BLaER1 treated with 17β-estradiol and CSF1 and Interleukin-3, amounts not matched to agents 10 nM and 100 nM (cell line): ENCODE results near the gene ITFG2.

Experiments
- H3K27ac ChIP-seq, 11 experiments: shearing (Covaris generic); formaldehyde crosslinking; 2 replicates each; pipeline ENCODE4 v1.8.1; 2022
- H3K27me3 ChIP-seq, 11 experiments: shearing (Covaris generic); formaldehyde crosslinking; 2 replicates each; pipeline ENCODE4 v1.8.1; 2022
- H3K36me3 ChIP-seq, 11 experiments: shearing (Covaris generic); formaldehyde crosslinking; 2 replicates each; pipeline ENCODE4 v1.8.1; 2022
- H3K4me1 ChIP-seq, 10 experiments: shearing (Covaris generic); formaldehyde crosslinking; 2 replicates each; pipeline ENCODE4 v1.8.1; 2022
- H3K4me2 ChIP-seq, 11 experiments: shearing (Covaris generic); formaldehyde crosslinking; 2 replicates each; pipeline ENCODE4 v1.8.1; 2022
- H3K4me3 ChIP-seq, 10 experiments: shearing (Covaris generic); formaldehyde crosslinking; 2 replicates each; pipeline ENCODE4 v1.8.1; 2022
- H3K9ac ChIP-seq, 11 experiments: shearing (Covaris generic); formaldehyde crosslinking; 2 replicates each; pipeline ENCODE4 v1.8.1; 2022
- H3K9me3 ChIP-seq, 11 experiments: shearing (Covaris generic); formaldehyde crosslinking; replicated peaks in 1 of 11; 2 replicates each; pipeline ENCODE4 v1.8.1; 2022
- H4K20me1 ChIP-seq, 11 experiments: shearing (Covaris generic); formaldehyde crosslinking; 2 replicates each; pipeline ENCODE4 v1.8.1; 2022
- Cebpa-rat ChIP-seq, 11 experiments: shearing (Covaris generic); IDR thresholded peaks; 2 replicates each; pipeline ENCODE4 v1.8.1; 2022

The ITFG2 gene

DNA sequence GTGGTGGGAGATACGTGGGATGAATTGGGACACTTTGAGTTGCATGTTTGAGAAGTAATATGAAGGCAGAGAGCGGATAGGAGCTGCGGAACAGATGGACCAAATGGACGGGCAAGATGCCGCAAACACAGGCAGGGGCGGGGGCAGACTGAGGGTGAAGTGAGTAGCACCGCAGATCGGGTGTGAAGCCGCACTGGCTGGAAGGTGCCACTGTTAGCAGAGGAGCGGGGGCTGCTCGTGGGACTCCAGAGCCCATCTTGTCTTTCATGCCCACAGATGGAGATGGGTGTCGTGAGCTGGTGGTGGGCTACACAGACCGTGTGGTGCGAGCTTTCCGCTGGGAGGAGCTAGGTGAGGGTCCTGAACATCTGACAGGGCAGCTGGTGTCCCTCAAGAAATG lies 7.3 kb downstream of the ITFG2 start:
- peaks cover 0 to 52% (median 16%) of the 10 kb centered on the region in 11 experiments; a peak in 11 of 22 replicates for H4K20me1 ChIP-seq
- no peak overlapping the region for H3K4me3 ChIP-seq
- no peaks in the 10 kb centered on the region for H3K27me3 ChIP-seq
- no peaks in the 10 kb centered on the region for H3K9me3 ChIP-seq
- no peak overlapping the region for H3K4me2 ChIP-seq
- 0 out of 22 replicates have a peak overlapping the region, but pooled peaks of 1 of the 11 experiments have one; percentile 5 for H3K9ac ChIP-seq
- no peak overlapping the region for H3K27ac ChIP-seq
- no peak for TF ChIP-seq Cebpa-rat (IDR thresholded peaks at IDR 0.05)
- H3K36me3 ChIP-seq: peaks cover 80 to 98% (median 92%) of the 10 kb centered on the region in 11 experiments
- 0 out of 20 replicates have a peak, but pooled peaks cover 0 to 6% (median 0%) of the 10 kb centered on the region in 10 experiments for H3K4me1 ChIP-seq

DNA sequence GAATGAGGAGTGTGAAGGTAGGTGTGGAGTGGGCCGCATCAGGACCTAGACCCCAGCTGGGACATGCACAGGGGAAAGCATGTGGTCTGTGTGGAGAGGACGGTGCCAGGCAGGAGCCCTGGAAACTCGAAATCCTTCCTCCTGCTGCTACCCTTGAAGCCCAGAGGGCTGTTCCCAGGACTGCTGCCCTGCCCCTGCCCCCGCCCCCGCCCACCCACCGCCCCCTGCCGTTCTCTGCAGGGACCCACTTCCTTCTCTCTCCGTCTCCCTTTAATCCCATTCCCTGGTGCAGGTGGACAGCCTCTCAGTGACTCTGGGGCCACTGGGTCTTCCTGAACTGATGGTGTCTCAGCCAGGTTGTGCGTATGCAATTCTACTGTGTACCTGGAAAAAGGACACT lies 8.0 kb downstream of the ITFG2 start:
- H4K20me1 ChIP-seq: peaks cover 0 to 47% (median 13%) of the 10 kb centered on the region in 11 experiments; a peak in 12 of 22 replicates
- H3K4me2 ChIP-seq: no peak overlapping the region
- TF ChIP-seq Cebpa-rat (IDR thresholded peaks at IDR 0.05): no peak
- no peaks in the 10 kb centered on the region for H3K9me3 ChIP-seq
- H3K4me3 ChIP-seq: no peak overlapping the region
- peaks cover 83 to 98% (median 92%) of the 10 kb centered on the region in 11 experiments for H3K36me3 ChIP-seq
- H3K4me1 ChIP-seq: 0 out of 20 replicates have a peak, but pooled peaks cover 0 to under 1% (median 0%) of the 10 kb centered on the region in 10 experiments
- no peak overlapping the region for H3K27ac ChIP-seq
- no peaks in the 10 kb centered on the region for H3K27me3 ChIP-seq
- H3K9ac ChIP-seq: no peak overlapping the region

- Histone ChIP-seq H3K4me3 (no peak overlapping the region), H4K20me1 (peaks cover 0 to 26% (median 0%) of the 10 kb centered on the region in 11 experiments; a peak in 4 of 22 replicates), H3K4me2 (no peak overlapping the region), H3K9me3 (no peaks in the 10 kb centered on the region), H3K36me3 (peaks cover 93 to 99% (median 96%) of the 10 kb centered on the region in 11 experiments), H3K9ac (no peak overlapping the region), H3K27ac (no peak overlapping the region), H3K27me3 (no peaks in the 10 kb centered on the region), H3K4me1 (no peaks in the 10 kb centered on the region)
- no peak for TF ChIP-seq Cebpa-rat (IDR thresholded peaks at IDR 0.05)
Observed at GRCh38 chr12:2823483-2823882, 11.0 kb downstream of the ITFG2 start.

DNA sequence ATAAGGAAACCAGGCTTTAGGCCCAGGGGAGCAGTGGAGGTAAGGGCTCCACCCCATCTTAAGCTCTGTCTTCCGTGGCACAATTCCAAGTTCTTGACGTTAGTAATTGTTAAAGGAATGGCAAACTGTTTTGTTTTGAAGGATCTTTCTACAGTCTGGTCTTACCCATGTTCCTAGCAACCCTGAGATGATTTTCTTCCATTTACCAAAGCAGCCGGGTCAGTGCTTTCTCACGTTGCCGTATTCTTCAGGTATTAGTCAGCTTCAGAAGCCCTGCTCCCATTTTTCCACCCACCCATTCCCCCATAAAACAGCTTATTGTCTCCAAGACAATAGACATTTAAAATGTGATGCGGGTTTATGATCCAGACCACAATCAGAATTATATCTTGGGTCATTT lies 12.1 kb downstream of the ITFG2 start:
- Histone ChIP-seq H3K4me3 (no peak overlapping the region), H3K4me2 (no peak overlapping the region), H3K27ac (no peak overlapping the region), H3K36me3 (peaks cover 93 to 99% (median 97%) of the 10 kb centered on the region in 11 experiments), H3K9me3 (no peaks in the 10 kb centered on the region), H3K4me1 (no peaks in the 10 kb centered on the region), H4K20me1 (peaks cover 0 to 26% (median 0%) of the 10 kb centered on the region in 11 experiments; a peak in 4 of 22 replicates), H3K27me3 (no peaks in the 10 kb centered on the region), H3K9ac (no peak overlapping the region)
- no peak for TF ChIP-seq Cebpa-rat (IDR thresholded peaks at IDR 0.05)

DNA sequence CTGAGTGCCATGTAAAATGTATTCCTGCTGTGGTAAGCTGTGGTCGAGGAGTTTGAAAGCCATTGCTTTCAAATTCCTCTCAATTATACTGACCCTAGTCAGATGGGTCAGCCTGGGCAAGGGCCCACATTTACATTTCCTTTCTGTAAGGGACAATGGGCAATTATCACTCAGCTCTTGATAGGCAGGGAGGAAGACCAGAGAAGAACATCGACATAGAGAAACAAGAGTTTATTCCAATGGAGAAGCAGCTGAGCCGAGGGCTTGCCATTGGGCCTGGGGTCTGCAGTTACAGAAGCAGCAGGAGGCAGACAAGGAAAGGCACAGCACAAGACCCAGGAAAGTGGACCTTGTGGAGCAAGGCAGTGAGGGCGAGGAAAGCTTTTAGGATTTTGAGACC lies 12.7 kb downstream of the ITFG2 start:
- no peak overlapping the region for H3K27ac ChIP-seq
- no peak overlapping the region for H3K9ac ChIP-seq
- H3K4me1 ChIP-seq: no peaks in the 10 kb centered on the region
- H3K4me2 ChIP-seq: no peak overlapping the region
- H3K9me3 ChIP-seq: no peaks in the 10 kb centered on the region
- TF ChIP-seq Cebpa-rat (IDR thresholded peaks at IDR 0.05): no peak
- peaks cover 90 to 98% (median 97%) of the 10 kb centered on the region in 11 experiments for H3K36me3 ChIP-seq
- H3K27me3 ChIP-seq: no peaks in the 10 kb centered on the region
- no peak overlapping the region for H3K4me3 ChIP-seq
- H4K20me1 ChIP-seq: peaks cover 0 to 22% (median 0%) of the 10 kb centered on the region in 11 experiments; a peak in 4 of 22 replicates

- Histone ChIP-seq H3K36me3 (peaks cover 88 to 100% (median 96%) of the 10 kb centered on the region in 11 experiments), H3K4me1 (no peaks in the 10 kb centered on the region), H3K27ac (no peak overlapping the region), H3K4me3 (no peak overlapping the region), H4K20me1 (peaks cover 0 to 20% (median 0%) of the 10 kb centered on the region in 11 experiments; a peak in 4 of 22 replicates), H3K27me3 (no peaks in the 10 kb centered on the region), H3K9ac (no peak overlapping the region), H3K9me3 (no peaks in the 10 kb centered on the region), H3K4me2 (no peak overlapping the region)
- TF ChIP-seq Cebpa-rat (IDR thresholded peaks at IDR 0.05): no peak
Observed at GRCh38 chr12:2826036-2826435, 13.6 kb downstream of the ITFG2 start.

- Histone ChIP-seq H3K9ac (no peak overlapping the region), H4K20me1 (peaks cover 0 to 19% (median 0%) of the 10 kb centered on the region in 11 experiments; a peak in 5 of 22 replicates), H3K36me3 (peaks cover 81 to 100% (median 95%) of the 10 kb centered on the region in 11 experiments), H3K4me2 (no peak overlapping the region), H3K4me3 (no peak overlapping the region), H3K27ac (no peak overlapping the region), H3K4me1 (no peaks in the 10 kb centered on the region), H3K9me3 (no peaks in the 10 kb centered on the region), H3K27me3 (no peaks in the 10 kb centered on the region)
- no peak for TF ChIP-seq Cebpa-rat (IDR thresholded peaks at IDR 0.05)
Observed at GRCh38 chr12:2826721-2827515, 14.4 kb downstream of the ITFG2 start.

GRCh38 chr12:2829275-2829674 lies 16.8 kb downstream of the ITFG2 start:
- no peak overlapping the region for H3K4me3 ChIP-seq
- TF ChIP-seq Cebpa-rat (IDR thresholded peaks at IDR 0.05): no peak
- no peak overlapping the region for H3K9ac ChIP-seq
- H3K27me3 ChIP-seq: no peaks in the 10 kb centered on the region
- H3K27ac ChIP-seq: no peak overlapping the region
- H3K4me1 ChIP-seq: peaks cover 0 to 13% (median 0%) of the 10 kb centered on the region in 10 experiments; a peak in 6 of 20 replicates
- no peak overlapping the region for H3K4me2 ChIP-seq
- peaks cover 0 to 16% (median 0%) of the 10 kb centered on the region in 11 experiments; a peak in 6 of 22 replicates for H4K20me1 ChIP-seq
- peaks cover 57 to 88% (median 71%) of the 10 kb centered on the region in 11 experiments for H3K36me3 ChIP-seq
- no peaks in the 10 kb centered on the region for H3K9me3 ChIP-seq

GRCh38 chr12:2832550-2833127 lies 20.2 kb downstream of the ITFG2 start:
- Histone ChIP-seq H4K20me1 (peaks cover 0 to 24% (median 0%) of the 10 kb centered on the region in 11 experiments; a peak in 4 of 22 replicates), H3K27ac (no peak overlapping the region), H3K4me3 (no peak overlapping the region), H3K9me3 (no peaks in the 10 kb centered on the region), H3K36me3 (peaks cover 25 to 64% (median 38%) of the 10 kb centered on the region in 11 experiments), H3K27me3 (no peaks in the 10 kb centered on the region), H3K4me2 (no peak overlapping the region), H3K9ac (no peak overlapping the region), H3K4me1 (peaks cover 0 to 39% (median 0%) of the 10 kb centered on the region in 10 experiments; a peak in 6 of 20 replicates)
- no peak for TF ChIP-seq Cebpa-rat (IDR thresholded peaks at IDR 0.05)
